ENCODE data around the gene CHST9. TPM values are rescaled to one million over a fixed set of nuclear protein-coding genes. Genes with fewer than 3 reads are reported as not detected.

Gene CHST9
- total and polyA plus RNA-seq, 12 donors = 0.22 to 11.8 (median 4.0) TPM

GRCh38 chr18:27030421-27030820 lies 154.7 kb downstream of the CHST9 start:
- 51 to 60% methylated on average over 9 of the region's 9 CpGs for WGBS, 2 donors
- intact Hi-C loops (cut with DNase I) = no loop called here

GRCh38 chr18:27022477-27022876 lies 162.6 kb downstream of the CHST9 start:
- Histone ChIP-seq H3K9me3 (no peaks in the 10 kb centered on the region), H3K27ac (no peak overlapping the region), H3K27me3 (no peaks in the 10 kb centered on the region), H3K36me3 (no peaks in the 10 kb centered on the region), H3K4me3 (no peak overlapping the region), H3K4me1 (no peaks in the 10 kb centered on the region)
- intact Hi-C loops (cut with DNase I) = loop anchor here in 3 of 10 donors (5.0 to 10.0 kb wide), 2 partner anchors 162 to 275 kb away; partner anchors contain the start of gene CHST9 (in 1 of the 3)
- TF ChIP-seq CTCF (IDR thresholded peaks at IDR 0.05) = no peak
- WGBS, 2 donors = 47 to 49% methylated on average over 3 of the region's 3 CpGs
- DNase-seq (no peak), ATAC-seq (no peak)

More at GRCh38 chr18:27030421-27030820, 154.7 kb downstream of the CHST9 start:
- no peak for ATAC-seq
- no peaks in the 10 kb centered on the region for H3K36me3 ChIP-seq
- H3K4me1 ChIP-seq = no peaks in the 10 kb centered on the region
- no peaks in the 10 kb centered on the region for H3K9me3 ChIP-seq
- TF ChIP-seq CTCF (IDR thresholded peaks at IDR 0.05) = no peak
- no peak for DNase-seq
- H3K27me3 ChIP-seq = no peaks in the 10 kb centered on the region
- no peak overlapping the region for H3K4me3 ChIP-seq
- H3K27ac ChIP-seq = no peak overlapping the region

GRCh38 chr18:27017901-27018500 lies 167.1 kb downstream of the CHST9 start:
- Histone ChIP-seq H3K9me3 (no peaks in the 10 kb centered on the region), H3K27me3 (no peaks in the 10 kb centered on the region), H3K36me3 (no peaks in the 10 kb centered on the region), H3K4me3 (no peak overlapping the region), H3K27ac (no peak overlapping the region), H3K4me1 (no peaks in the 10 kb centered on the region)
- TF ChIP-seq CTCF (IDR thresholded peaks at IDR 0.05) = peak; percentile 13 to 70 (median 58)
- ATAC-seq = peak in 2 of 8 donors; percentile 33 to 66
- intact Hi-C loops (cut with DNase I) = loop anchor here in 8 of 10 donors (1.0 to 5.0 kb wide), 4 partner anchors 279 to 579 kb away; no protein-coding TSS in a partner anchor
- 51 to 74% methylated on average over 2 of the region's 2 CpGs for WGBS, 2 donors
- DNase-seq = no peak

GRCh38 chr18:27014841-27015240 lies 170.3 kb downstream of the CHST9 start:
- intact Hi-C loops (cut with DNase I) = loop anchor here in 6 of 10 donors (5.0 kb wide), 2 partner anchors 282 to 582 kb away; no protein-coding TSS in a partner anchor
- H3K4me1 ChIP-seq = no peaks in the 10 kb centered on the region
- no peak for TF ChIP-seq CTCF (IDR thresholded peaks at IDR 0.05)
- 58 to 60% methylated on average over 1 of the region's 1 CpG for WGBS, 2 donors
- H3K27me3 ChIP-seq = peaks cover 0 to 4% (median 0%) of the 10 kb centered on the region in 7 donors
- no peak overlapping the region for H3K4me3 ChIP-seq
- ATAC-seq (no peak), DNase-seq (no peak)
- H3K9me3 ChIP-seq = no peaks in the 10 kb centered on the region
- no peak overlapping the region for H3K27ac ChIP-seq
- H3K36me3 ChIP-seq = no peaks in the 10 kb centered on the region
